GM18909 (cell line): ENCODE results near the gene ZBTB34.

ENCODE experiments used
- ATAC-seq: cut with Tn5 transposase; IDR thresholded peaks from one replicate; pipeline ENCODE4 v1.9.1; 2021; ENCODE audit warnings: mild to moderate bottlenecking; ENCODE audit not compliant: unreplicated experiment, poor library complexity

ZBTB34 gene

GRCh38 chr9:126875756-126876510 is 15.5 kb downstream of the ZBTB34 start:
- ATAC-seq = no peak

- no peak for ATAC-seq
Observed at GRCh38 chr9:126876531-126876930, 16.1 kb downstream of the ZBTB34 start.

- ATAC-seq = no peak
Observed at GRCh38 chr9:126877418-126877817, 17.0 kb downstream of the ZBTB34 start.

DNA sequence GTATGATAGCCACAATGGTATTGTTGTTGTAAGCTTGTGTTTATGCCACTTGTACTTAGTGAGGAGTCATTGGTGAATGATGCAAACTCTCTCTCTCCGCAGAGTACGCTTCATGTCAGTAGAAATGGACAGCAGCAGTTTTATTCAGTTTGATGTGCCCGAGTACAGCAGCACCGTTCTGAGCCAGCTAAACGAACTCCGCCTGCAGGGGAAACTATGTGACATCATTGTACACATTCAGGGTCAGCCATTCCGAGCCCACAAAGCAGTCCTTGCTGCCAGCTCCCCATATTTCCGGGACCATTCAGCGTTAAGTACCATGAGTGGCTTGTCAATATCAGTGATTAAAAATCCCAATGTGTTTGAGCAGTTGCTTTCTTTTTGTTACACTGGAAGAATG is 18.8 kb downstream of the ZBTB34 start:
- no peak for ATAC-seq

DNA sequence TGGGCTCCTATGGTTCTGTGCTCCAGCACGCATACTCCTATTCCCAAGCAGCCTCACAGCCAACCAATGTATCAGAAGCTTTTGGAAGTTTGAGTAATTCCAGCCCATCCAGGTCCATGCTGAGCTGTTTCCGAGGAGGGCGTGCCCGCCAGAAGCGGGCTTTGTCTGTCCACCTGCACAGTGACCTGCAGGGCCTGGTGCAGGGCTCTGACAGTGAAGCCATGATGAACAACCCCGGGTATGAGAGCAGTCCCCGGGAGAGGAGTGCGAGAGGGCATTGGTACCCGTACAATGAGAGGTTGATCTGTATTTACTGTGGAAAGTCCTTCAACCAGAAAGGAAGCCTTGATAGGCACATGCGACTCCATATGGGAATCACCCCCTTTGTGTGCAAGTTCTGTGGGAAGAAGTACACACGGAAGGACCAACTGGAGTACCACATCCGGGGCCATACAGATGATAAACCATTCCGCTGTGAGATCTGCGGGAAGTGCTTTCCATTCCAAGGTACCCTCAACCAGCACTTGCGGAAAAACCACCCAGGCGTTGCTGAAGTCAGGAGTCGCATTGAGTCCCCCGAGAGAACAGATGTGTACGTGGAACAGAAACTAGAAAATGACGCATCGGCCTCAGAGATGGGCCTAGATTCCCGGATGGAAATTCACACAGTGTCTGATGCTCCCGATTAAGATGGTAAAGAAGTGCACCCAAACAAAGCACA is 19.9 kb downstream of the ZBTB34 start:
- ATAC-seq = no peak

DNA sequence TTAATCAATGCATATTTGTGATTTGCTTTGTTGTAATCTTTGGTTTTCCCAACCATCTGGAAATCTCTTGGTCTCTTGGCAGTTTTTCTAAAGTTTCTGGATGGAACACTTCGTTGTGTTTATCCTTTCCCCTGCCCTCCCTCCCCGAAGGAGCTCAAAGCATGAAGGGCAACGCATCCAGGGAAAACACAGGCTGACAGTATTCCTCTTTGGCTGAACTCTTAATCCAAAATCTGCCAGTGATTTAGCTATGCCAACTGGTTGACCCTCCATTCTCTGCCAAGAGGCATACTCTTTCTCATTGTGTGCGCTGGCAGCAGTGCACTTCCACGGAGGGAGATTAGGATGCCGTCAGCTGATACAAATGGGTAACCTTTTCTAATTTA is 20.5 kb downstream of the ZBTB34 start:
- no peak for ATAC-seq

DNA sequence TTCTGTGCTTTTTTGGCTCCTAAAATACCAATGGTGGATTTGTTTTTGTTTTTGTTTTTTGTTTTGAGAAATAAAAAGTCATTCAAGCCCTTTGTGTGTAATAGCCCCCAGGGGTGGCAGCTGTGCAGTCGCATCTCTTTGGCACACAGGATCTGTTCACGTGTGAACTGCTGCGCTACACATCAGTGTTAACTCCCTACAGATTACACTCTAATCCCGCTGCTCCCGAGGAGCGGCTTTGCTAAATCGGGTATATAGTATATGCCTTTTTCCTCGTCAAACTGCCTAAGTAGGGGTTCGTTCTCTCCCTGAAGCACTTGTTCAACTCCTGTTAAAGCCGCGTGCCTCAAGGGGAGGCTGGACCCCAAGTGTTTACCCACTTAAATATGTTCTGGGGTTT is 22.3 kb downstream of the ZBTB34 start:
- ATAC-seq = no peak

DNA sequence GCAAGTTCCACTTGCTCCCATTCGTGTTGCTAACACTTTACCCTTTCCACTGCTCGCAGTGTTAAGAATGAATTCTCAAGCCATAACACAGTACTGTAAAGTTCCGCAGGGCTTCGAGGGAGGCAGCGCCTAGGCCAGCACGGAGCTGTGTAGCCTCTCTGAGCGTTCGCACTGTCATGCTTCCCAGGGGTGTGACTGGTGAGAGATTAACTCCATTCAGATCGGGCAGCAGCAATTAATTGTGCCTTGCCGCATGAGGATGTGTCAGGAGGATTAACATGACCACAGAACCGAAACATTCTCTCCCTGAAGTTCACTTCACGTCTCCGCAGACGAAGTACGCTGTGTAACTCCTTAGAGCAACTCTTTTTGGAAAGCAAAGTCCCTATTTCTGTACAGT is 23.2 kb downstream of the ZBTB34 start:
- ATAC-seq = no peak

DNA sequence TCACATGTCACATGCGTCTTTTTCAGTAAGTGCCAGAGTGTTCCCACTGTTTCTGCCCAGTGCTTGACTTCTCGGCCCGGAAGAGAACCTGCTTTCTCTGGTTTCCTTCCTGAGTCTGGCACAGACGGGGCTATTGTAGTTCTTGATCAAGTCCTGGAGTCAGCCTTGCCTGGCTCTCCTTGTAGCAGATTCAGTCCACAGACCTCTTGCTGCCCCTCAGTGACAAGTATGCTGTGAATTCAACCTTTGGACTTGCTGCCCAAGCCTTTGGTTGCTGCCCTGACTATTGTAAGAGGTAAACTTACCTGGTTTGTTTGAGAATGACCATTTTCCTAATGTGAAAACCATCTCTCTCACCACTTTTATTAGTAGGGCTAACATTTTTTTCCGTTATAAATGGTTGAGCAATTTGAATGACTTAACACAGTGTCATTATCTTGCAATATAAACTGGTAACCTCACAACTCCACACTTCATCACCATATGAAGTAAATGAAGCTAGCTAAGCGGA is 24.7 kb downstream of the ZBTB34 start:
- ATAC-seq = no peak

DNA sequence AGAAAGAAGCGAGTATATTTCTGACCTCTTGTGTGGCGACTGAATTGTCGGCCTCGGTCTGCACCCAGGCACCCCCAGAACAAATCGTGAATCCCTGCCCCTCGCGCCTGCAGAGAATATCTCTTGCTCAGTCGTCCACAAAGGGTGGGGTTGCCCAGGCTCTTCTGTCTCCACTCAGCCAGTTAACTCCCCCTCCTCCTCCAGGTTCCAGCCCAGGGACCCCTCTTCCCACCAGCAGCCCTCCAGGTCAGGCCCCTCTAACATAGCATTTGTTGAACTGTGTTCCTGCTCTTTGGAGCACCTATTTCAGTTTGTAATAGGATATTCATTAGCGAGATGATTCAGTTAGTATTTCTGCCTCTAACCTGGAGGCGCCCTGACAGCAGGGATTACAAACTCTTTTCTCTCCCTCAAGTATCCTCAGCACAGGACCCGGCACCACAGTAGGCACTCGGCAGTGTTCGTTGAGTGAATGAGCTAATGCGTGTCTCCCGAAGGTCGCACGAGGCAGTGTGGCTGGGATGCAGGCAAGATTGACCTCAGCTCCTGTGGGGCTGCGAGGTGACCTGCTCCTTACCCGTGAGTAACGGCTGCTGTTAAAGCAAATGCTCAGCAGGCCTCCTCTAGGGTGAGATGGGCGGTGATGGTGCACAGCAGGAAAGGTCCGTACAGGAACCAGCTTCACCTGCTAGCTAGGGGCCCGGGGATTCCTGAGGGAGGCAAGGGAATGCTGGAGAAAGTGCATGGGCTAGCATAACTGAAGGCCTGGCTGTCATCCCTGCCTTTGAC is 25.8 kb downstream of the ZBTB34 start:
- ATAC-seq = no peak

- ATAC-seq = no peak
Observed at GRCh38 chr9:126886897-126887296, 26.5 kb downstream of the ZBTB34 start.

DNA sequence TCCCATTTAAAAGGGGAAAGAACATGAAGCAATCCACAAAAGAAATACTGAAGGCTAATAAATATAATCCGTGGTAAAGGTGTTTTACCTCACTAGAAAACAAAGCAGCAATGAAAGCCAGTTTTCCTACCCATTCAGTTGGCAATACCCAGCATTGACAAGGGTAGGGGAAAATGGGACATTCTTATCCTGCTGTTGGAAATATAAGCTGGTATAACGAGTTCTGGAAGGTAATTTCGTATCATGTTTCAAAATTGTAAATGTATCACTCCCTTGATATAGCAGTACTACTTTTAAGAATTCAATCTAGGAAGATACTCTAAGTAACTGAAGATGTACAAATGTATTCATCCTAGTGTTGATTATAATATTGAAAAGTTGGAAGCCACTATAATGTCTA is 31.2 kb downstream of the ZBTB34 start:
- no peak for ATAC-seq

GRCh38 chr9:126893079-126893478 is 32.6 kb downstream of the ZBTB34 start:
- no peak for ATAC-seq

DNA sequence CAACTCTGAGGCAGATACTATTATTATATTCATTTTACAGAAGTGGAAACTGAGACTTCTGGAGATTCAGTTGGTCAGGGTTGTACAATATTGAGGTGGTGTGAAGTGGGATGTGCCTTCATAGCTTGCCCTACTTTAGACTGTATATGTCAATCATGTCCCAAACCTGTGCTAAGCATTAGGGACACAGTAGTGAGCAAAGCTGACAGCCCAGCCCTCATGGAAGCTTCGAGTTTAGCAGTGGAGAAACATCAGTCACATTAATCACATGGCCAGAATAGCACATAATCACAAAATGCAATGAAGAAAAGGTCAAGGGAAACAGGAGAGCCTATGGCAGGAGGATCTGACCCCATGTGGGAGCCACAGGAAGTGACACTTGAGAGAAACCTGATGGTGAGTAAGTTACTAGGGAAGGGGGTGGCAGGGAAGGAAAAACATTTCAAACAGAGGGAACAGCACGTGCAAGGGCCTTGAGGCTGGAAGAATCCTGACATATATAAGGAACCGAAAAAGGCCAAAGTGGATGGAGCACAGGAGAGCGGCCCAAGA is 33.7 kb downstream of the ZBTB34 start:
- no peak for ATAC-seq

GRCh38 chr9:126902210-126902609 is 41.8 kb downstream of the ZBTB34 start:
- ATAC-seq = no peak

- ATAC-seq = no peak
Observed at GRCh38 chr9:126904586-126904985, 44.1 kb downstream of the ZBTB34 start.

DNA sequence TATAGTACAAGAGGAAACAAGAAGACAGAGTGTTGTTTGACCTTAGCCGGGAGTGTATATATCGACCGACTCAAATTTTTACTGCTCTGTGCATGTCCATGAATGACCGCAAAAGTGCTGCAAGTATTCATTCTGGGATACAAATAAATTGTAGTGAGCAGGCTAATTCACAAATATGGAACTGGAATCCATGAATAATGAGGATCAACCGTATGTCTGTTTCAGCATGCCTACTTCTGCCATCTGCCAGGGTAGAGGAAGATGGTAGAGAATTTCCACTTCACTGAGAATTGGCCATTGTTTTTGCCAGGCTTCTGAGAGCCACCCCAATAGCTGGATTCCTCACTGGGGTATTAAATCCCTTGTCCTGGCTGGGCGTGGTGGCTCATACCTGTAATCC is 45.7 kb downstream of the ZBTB34 start:
- no peak for ATAC-seq

DNA sequence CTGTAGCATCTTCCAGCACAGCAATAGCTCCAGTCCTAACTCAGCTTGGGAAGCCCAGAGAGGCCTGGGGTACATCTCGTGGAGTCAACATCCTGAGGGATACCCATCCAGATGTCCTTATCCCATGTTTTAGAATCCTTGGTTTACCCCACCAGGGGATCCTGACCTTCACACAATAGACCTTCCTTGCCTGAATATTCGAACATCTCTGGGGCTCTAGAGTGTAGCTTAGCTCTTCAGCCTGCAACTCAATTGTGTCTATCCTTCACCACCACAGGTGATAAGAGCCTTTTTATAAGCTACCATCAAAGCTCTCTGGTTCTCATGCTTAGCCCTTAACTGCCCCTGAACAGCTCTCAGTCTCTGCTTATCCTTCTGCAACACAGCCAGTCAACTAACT is 46.6 kb downstream of the ZBTB34 start:
- no peak for ATAC-seq

DNA sequence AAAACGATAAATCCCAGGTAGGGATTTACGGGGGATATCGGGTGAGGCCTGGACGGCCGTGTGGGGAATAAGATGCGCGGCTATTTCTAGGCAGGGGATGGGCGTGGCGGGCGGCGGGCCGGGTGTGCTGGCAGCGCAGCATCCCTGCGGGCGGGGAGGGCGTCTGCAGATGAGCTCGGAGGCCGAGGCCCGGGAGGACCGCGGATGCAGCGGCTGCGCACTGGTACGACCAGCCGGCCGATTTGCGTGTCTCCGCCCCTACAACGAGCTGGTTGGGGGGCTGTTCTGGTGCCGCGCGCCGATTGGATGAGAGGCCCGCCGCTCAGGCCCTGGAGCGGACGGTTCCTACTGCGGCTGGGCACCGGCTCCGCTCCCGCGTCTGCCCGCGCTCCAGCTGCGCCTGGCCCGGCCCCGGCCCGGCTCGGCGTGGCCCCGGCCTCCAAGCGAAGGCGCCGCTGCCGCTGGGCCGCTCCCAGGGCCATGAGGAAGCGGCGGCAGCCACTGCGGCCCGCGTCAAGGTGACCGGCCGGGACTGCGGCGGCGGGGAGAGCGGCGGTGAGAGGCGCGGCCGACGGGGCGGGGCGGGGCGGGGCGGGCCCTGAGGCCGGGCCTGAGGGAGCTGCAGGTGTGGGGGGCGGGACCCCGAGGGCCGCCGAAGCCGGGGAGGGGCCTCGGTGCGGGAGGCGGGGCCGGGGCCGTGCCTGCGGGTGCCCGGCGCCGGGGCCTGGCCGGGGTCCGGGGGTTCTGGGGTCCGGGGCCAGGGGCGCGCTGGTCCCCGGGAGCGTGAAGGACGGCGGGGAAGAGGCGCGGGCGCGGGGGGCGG is 54.2 kb downstream of the ZBTB34 start, which contains the start of gene RALGPS1:
TSS of gene RALGPS1 (plus strand) at position 325 of the 823 bp plus-strand sequence. CDS start 47,508 bp downstream, outside the sequence.
- peak; percentile 97 for ATAC-seq
